GM12878 (cell line): ENCODE measurements around the gene EPHB2. TPM values are rescaled to one million over a fixed set of nuclear protein-coding genes. Genes with fewer than 3 reads are reported as not detected.

Experiments
- ATAC-seq: fragments of 200-7000 bp; cut with Tn5 transposase; 3 replicates; pipeline ENCODE4 v1.9.1; 2020; ENCODE audit warnings: mild to moderate bottlenecking, moderate library complexity
- BruUV-seq: library from RNA; stranded (reverse); fragments of 400-500 nt; replicated peaks from 2 replicates; lab custom pipeline; 2021; lab: Mats Ljungman, UMichigan
- CTCF ChIA-PET: fragments of 300-600 bp; sonication (Branson Sonifier 250); formaldehyde crosslinking; extraction: SDS; loops from one replicate; lab custom pipeline; 2021; ENCODE audit warnings: inconsistent platforms; lab: Yijun Ruan, JAX
- POLR2A ChIA-PET: fragments of 350-600 bp; formaldehyde crosslinking; extraction: SDS; loops from one replicate; lab custom pipeline; 2021; ENCODE audit warnings: inconsistent platforms; lab: Charles Lee
- RAD21 ChIA-PET: fragments of 300-600 bp; sonication (Branson Sonifier 250); formaldehyde crosslinking; loops from one replicate; lab custom pipeline; 2023; ENCODE audit warnings: antibody characterized with exemption; ENCODE audit not compliant: unreplicated experiment; lab: Charles Lee
- SMC1A ChIA-PET: fragments of 300-600 bp; sonication (Branson Sonifier 250); formaldehyde crosslinking; loops from one replicate; lab custom pipeline; 2023; ENCODE audit not compliant: unreplicated experiment, uncharacterized antibody; lab: Charles Lee
- DNase-seq: peaks from one replicate; pipeline ENCODE4 v3.0.0-alpha.2; 2011; ENCODE audit warnings: low read depth, low spot score
- FAIRE-seq: peaks from 3 replicates; lab custom pipeline; 2011; peaks lifted over from hg19 to GRCh38; lab: Jason Lieb, UNC
- H2AFZ ChIP-seq: 2 replicates; pipeline ENCODE4 v1.6.0; 2011; ENCODE audit warnings: low read depth, low read length, control low read depth; ENCODE audit not compliant: control insufficient read depth
- H3K27ac ChIP-seq: 2 replicates; pipeline ENCODE4 v1.5.1; 2011; ENCODE audit warnings: control low read depth; ENCODE audit not compliant: control insufficient read depth, insufficient read depth
- H3K27me3 ChIP-seq, 2 experiments: replicated peaks in 1 of 2; 2 replicates each; pipeline versions ENCODE4 v1.6.0 to v1.6.1; 2011; ENCODE audit warnings: low read length in 1 of 2; ENCODE audit not compliant: control insufficient read depth in 2 of 2, insufficient read depth in 2 of 2
- H3K36me3 ChIP-seq, 2 experiments: 2 replicates each; pipeline ENCODE4 v1.5.1; 2011; ENCODE audit warnings: low read length in 1 of 2; ENCODE audit not compliant: control insufficient read depth in 2 of 2, insufficient read depth in 2 of 2
- H3K4me1 ChIP-seq: 2 replicates; pipeline ENCODE4 v1.6.1; 2011; ENCODE audit warnings: mild to moderate bottlenecking, low read length, moderate library complexity, mixed read lengths; ENCODE audit not compliant: control insufficient read depth, insufficient read depth
- H3K4me2 ChIP-seq: 2 replicates; pipeline ENCODE4 v1.6.0; 2011; ENCODE audit warnings: control low read depth; ENCODE audit not compliant: control insufficient read depth, insufficient read depth
- H3K4me3 ChIP-seq: fragments of 200-600 bp; sonication (generic); 2 replicates; pipeline ENCODE4 v1.5.1; 2016
- H3K79me2 ChIP-seq: 2 replicates; pipeline ENCODE4 v1.6.0; 2011; ENCODE audit warnings: low read length; ENCODE audit not compliant: control insufficient read depth, insufficient read depth
- H3K9ac ChIP-seq: 2 replicates; pipeline ENCODE4 v1.8.0; 2011; ENCODE audit warnings: low read length, control low read depth, mixed read lengths; ENCODE audit not compliant: control insufficient read depth, insufficient read depth
- H3K9me3 ChIP-seq: replicated peaks from 3 replicates; pipeline ENCODE4 v1.5.1; 2011; ENCODE audit warnings: mild to moderate bottlenecking, low read length; ENCODE audit not compliant: control insufficient read depth, insufficient read depth
- H4K20me1 ChIP-seq: 2 replicates; pipeline ENCODE4 v1.6.0; 2011; ENCODE audit not compliant: control insufficient read depth, insufficient read depth
- HDGF ChIP-seq: fragments of 450-650 bp; IDR thresholded peaks from 2 replicates; pipeline ENCODE4 v1.6.1; 2016; ENCODE audit warnings: antibody characterized with exemption
- SREBF2 ChIP-seq: IDR thresholded peaks from 2 replicates; pipeline ENCODE4 v1.6.1; 2012; ENCODE audit warnings: mild to moderate bottlenecking, low read length
- WGBS: methylation state at CpG from one replicate; pipeline ENCODE4 v1.1.6; 2016; ENCODE audit warnings: low lambda C conversion rate; ENCODE audit not compliant: insufficient replicate concordance, insufficient coverage; ENCODE audit errors: missing lambda C conversion rate; 5-methylcytosine and 5-hydroxymethylcytosine counted together
- in situ Hi-C: fragments of 300-500 bp; cut with MboI; formaldehyde crosslinking; loops from 9 replicates; pipeline ENCODE4 v1.14.3; 2018; ENCODE audit warnings: mixed read lengths
- intact Hi-C: fragments of 100-400 bp; cut with micrococcal nuclease; formaldehyde crosslinking; loops from one replicate; pipeline ENCODE4 v1.14.2; 2022; ENCODE audit not compliant: unreplicated experiment
- polyA plus RNA-seq, 11 experiments: library from polyadenylated mRNA; depleted of rRNA in 4 of 11; unstranded in 6 of 11; stranded (reverse) in 5 of 11; fragments of >200 nt; fragmentation: Nextera tagmentation in 4 of 11; fragmentation: Illumina TruSeq in 1 of 11; extraction: Ambion mirVana in 4 of 11; extraction: Trizol in 1 of 11; gene quantifications; 1 replicate in 1 of 11; 2 replicates in 10 of 11; pipeline versions ENCODE4 v1.2.1 to v1.2.3, GENCODE V29; 2011 to 2016; ENCODE audit warnings: inconsistent platforms in 2 of 11, missing spikeins in 2 of 11, low read depth in 1 of 11
- total RNA-seq, 4 experiments: library from RNA; depleted of rRNA in 3 of 4; stranded (reverse); fragments of >200 nt in 3 of 4; fragmentation: Illumina TruSeq in 1 of 4; extraction: Trizol in 1 of 4; gene quantifications; 2 replicates each; pipeline versions ENCODE4 v1.2.1 to v1.2.3, GENCODE V29; 2013 to 2021
- TF ChIP-seq, protein P1 (sequence below): fragments of 450-650 bp; IDR thresholded peaks from 2 replicates; pipeline ENCODE4 v1.6.1; 2018; ENCODE audit warnings: mild to moderate bottlenecking, low read depth, moderate library complexity; ENCODE audit not compliant: partially characterized antibody

Gene EPHB2
- total and polyA plus RNA-seq, 10 of the 15 experiments (the other 5 are each of a cell fraction or from before 2014, with no cell fraction given) = 0.13 to 3.3 (median 0.92) TPM

DNA sequence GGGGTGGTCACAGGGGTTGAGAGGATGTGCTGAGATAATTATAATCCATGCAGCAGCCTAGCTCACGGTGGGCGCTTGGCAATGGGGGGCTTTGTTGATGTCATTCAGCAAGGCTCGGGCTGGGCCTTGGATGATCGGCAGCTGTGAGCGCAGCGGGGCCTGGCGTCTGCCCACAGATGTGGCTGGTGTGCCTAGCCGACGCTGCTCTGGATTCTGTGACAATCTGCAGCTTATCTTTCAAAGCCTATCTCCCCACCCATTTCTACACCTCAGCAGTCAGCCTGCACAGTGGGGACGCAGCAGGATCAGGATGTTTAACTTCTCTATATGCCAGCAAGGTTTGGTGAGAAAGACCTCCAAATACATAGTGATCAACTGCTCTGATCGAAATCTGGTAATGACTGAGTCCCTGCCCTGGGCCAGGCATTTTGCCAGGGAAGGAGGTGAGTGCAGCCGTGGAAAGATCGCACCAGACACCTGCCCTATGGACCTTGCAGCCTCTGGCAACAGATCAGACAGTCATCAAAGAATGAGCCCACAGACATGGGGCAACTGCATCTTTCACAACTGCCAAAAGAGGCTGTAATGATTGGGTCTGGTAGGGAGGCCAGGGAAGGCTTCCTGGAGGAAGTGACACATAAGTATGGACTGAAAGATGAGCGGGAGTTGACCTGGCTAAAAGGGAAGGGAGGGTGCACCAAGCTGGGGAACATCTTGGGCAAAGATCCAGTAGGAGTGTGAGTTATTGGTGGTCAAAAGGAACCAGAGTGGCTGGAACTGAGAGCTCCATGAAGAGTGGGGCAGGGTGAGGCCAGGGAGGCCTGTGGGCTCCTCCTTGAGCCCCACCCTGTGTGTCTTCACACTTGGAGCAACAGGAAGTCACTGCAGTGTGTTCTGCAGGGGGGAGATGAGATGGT is 35.3 kb downstream of the EPHB2 start:
- RAD21 ChIA-PET = no interaction called here
- no peaks in the 10 kb centered on the region for H3K27me3 ChIP-seq
- DNase-seq = no peak
- peaks cover 13% of the 10 kb centered on the region for H3K4me1 ChIP-seq
- SMC1A ChIA-PET = interaction anchor here (0.8 kb wide), 1 partner anchor 38 kb away, joined by 3 read pairs; no protein-coding TSS in a partner anchor
- no peak overlapping the region for H3K9ac ChIP-seq
- no peak overlapping the region for H3K4me3 ChIP-seq
- no peak overlapping the region for H3K4me2 ChIP-seq
- CTCF ChIA-PET = interaction anchor here (1.2 kb wide), 1 partner anchor 42 kb away, joined by 3 read pairs; no protein-coding TSS in a partner anchor
- no peak for FAIRE-seq
- in situ Hi-C loops = no loop called here
- intact Hi-C loops = no loop called here
- H3K79me2 ChIP-seq = no peaks in the 10 kb centered on the region
- no TSS peak for BruUV-seq
- no peaks in the 10 kb centered on the region for H3K36me3 ChIP-seq
- TF ChIP-seq, protein P1, sequence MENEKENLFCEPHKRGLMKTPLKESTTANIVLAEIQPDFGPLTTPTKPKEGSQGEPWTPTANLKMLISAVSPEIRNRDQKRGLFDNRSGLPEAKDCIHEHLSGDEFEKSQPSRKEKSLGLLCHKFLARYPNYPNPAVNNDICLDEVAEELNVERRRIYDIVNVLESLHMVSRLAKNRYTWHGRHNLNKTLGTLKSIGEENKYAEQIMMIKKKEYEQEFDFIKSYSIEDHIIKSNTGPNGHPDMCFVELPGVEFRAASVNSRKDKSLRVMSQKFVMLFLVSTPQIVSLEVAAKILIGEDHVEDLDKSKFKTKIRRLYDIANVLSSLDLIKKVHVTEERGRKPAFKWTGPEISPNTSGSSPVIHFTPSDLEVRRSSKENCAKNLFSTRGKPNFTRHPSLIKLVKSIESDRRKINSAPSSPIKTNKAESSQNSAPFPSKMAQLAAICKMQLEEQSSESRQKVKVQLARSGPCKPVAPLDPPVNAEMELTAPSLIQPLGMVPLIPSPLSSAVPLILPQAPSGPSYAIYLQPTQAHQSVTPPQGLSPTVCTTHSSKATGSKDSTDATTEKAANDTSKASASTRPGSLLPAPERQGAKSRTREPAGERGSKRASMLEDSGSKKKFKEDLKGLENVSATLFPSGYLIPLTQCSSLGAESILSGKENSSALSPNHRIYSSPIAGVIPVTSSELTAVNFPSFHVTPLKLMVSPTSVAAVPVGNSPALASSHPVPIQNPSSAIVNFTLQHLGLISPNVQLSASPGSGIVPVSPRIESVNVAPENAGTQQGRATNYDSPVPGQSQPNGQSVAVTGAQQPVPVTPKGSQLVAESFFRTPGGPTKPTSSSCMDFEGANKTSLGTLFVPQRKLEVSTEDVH = no peak
- TF ChIP-seq SREBF2 = no peak
- no peak for TF ChIP-seq HDGF
- TF ChIP-seq, all 136 proteins: peak for 0
- Histone ChIP-seq H4K20me1 (no peaks in the 10 kb centered on the region), H3K27ac (no peak overlapping the region), H2AFZ (no peak overlapping the region), H3K9me3 (no peaks in the 10 kb centered on the region)
- no peak for ATAC-seq
- WGBS = 73% methylated on average over 14 of the region's 14 CpGs
- POLR2A ChIA-PET = no interaction called here
